ENCODE results near the gene ZNF75A. TPM values are rescaled to one million over a fixed set of nuclear protein-coding genes. Genes with fewer than 3 reads are reported as not detected.

ZNF75A gene
- total and polyA plus RNA-seq, 4 donors, result 4.9 to 17.2 (median 9.8) TPM

- H3K4me1 ChIP-seq (ENCODE audit: control insufficient read depth in 4 of 4, insufficient read depth in 4 of 4, low read length in 3 of 4), result no peaks in the 10 kb centered on the region
- H3K36me3 ChIP-seq (ENCODE audit: control insufficient read depth in 4 of 4, insufficient read depth in 3 of 4, low read depth in 1 of 4, low read length in 3 of 4), result no peaks in the 10 kb centered on the region
- no peaks in the 10 kb centered on the region for H3K27me3 ChIP-seq (ENCODE audit: control insufficient read depth in 4 of 4, insufficient read depth in 4 of 4, low read length in 3 of 4)
- H3K9me3 ChIP-seq (ENCODE audit: control insufficient read depth in 4 of 4, low read length in 3 of 4), result no peaks in the 10 kb centered on the region
- H3K27ac ChIP-seq (ENCODE audit: low read depth in 1 of 2, low read length in 2 of 2), result no peak overlapping the region
- WGBS, result 56% methylated on average over 4 of the region's 4 CpGs
- no peak for TF ChIP-seq GABPA (IDR thresholded peaks at IDR 0.05 in 1 of 2, conservative IDR thresholded peaks at IDR 0.05 in 1 of 2)
- TF ChIP-seq HNF4G (IDR thresholded peaks at IDR 0.05), result no peak
- TF ChIP-seq MAX (IDR thresholded peaks at IDR 0.05), result no peak
- TF ChIP-seq ZBTB33 (IDR thresholded peaks at IDR 0.05), result no peak
- no peak for TF ChIP-seq SP1 (IDR thresholded peaks at IDR 0.05)
- no peak for TF ChIP-seq REST (IDR thresholded peaks at IDR 0.05)
- H3K4me3 ChIP-seq (ENCODE audit: low read depth in 1 of 3, low read length in 3 of 3), result no peak overlapping the region
- no peak overlapping the region for H3K9ac ChIP-seq (ENCODE audit: low read depth in 1 of 2, low read length in 2 of 2)
- DNase-seq (ENCODE audit: low spot score), result no peak
These were observed 30.8 kb upstream of the ZNF75A start for GRCh38 chr16:3274490-3274889.

GRCh38 chr16:3274947-3275346 is 30.4 kb upstream of the ZNF75A start:
- TF ChIP-seq TAF1 (conservative IDR thresholded peaks at IDR 0.05) (no peak), GABPA (IDR thresholded peaks at IDR 0.05 in 1 of 2, conservative IDR thresholded peaks at IDR 0.05 in 1 of 2) (no peak)
- H3K9me3 ChIP-seq (ENCODE audit: control insufficient read depth in 4 of 4, low read length in 3 of 4), result no peaks in the 10 kb centered on the region
- H3K4me3 ChIP-seq (ENCODE audit: low read depth in 1 of 3, low read length in 3 of 3), result no peak overlapping the region
- H3K36me3 ChIP-seq (ENCODE audit: control insufficient read depth in 4 of 4, insufficient read depth in 3 of 4, low read depth in 1 of 4, low read length in 3 of 4), result no peaks in the 10 kb centered on the region
- DNase-seq (ENCODE audit: low spot score), result no peak
- no peaks in the 10 kb centered on the region for H3K27me3 ChIP-seq (ENCODE audit: control insufficient read depth in 4 of 4, insufficient read depth in 4 of 4, low read length in 3 of 4)
- H3K27ac ChIP-seq (ENCODE audit: low read depth in 1 of 2, low read length in 2 of 2), result no peak overlapping the region
- no peaks in the 10 kb centered on the region for H3K4me1 ChIP-seq (ENCODE audit: control insufficient read depth in 4 of 4, insufficient read depth in 4 of 4, low read length in 3 of 4)
- no peak overlapping the region for H3K9ac ChIP-seq (ENCODE audit: low read depth in 1 of 2, low read length in 2 of 2)

- H3K9me3 ChIP-seq (ENCODE audit: control insufficient read depth in 4 of 4, low read length in 3 of 4), result no peaks in the 10 kb centered on the region
- no peak overlapping the region for H3K4me3 ChIP-seq (ENCODE audit: low read depth in 1 of 3, low read length in 3 of 3)
- no peaks in the 10 kb centered on the region for H3K27me3 ChIP-seq (ENCODE audit: control insufficient read depth in 4 of 4, insufficient read depth in 4 of 4, low read length in 3 of 4)
- no peak for DNase-seq (ENCODE audit: low spot score)
- H3K4me1 ChIP-seq (ENCODE audit: control insufficient read depth in 4 of 4, insufficient read depth in 4 of 4, low read length in 3 of 4), result no peaks in the 10 kb centered on the region
- WGBS, result 78% methylated on average over 5 of the region's 5 CpGs
- H3K9ac ChIP-seq (ENCODE audit: low read depth in 1 of 2, low read length in 2 of 2), result no peak overlapping the region
- H3K27ac ChIP-seq (ENCODE audit: low read depth in 1 of 2, low read length in 2 of 2), result no peak overlapping the region
- no peaks in the 10 kb centered on the region for H3K36me3 ChIP-seq (ENCODE audit: control insufficient read depth in 4 of 4, insufficient read depth in 3 of 4, low read depth in 1 of 4, low read length in 3 of 4)
- TF ChIP-seq GABPA (IDR thresholded peaks at IDR 0.05 in 1 of 2, conservative IDR thresholded peaks at IDR 0.05 in 1 of 2) (no peak), TAF1 (conservative IDR thresholded peaks at IDR 0.05) (no peak), ZBTB33 (IDR thresholded peaks at IDR 0.05) (no peak), EGR1 (IDR thresholded peaks at IDR 0.05; ENCODE audit: low read depth in 2 of 2) (no peak), CTCF (IDR thresholded peaks at IDR 0.05; ENCODE audit: low read depth, low read length, missing input control) (no peak), ATF3 (IDR thresholded peaks at IDR 0.05) (no peak), HNF4G (IDR thresholded peaks at IDR 0.05) (no peak), FOXA2 (IDR thresholded peaks at IDR 0.05) (no peak), REST (IDR thresholded peaks at IDR 0.05) (no peak), SP1 (IDR thresholded peaks at IDR 0.05) (no peak), RXRA (IDR thresholded peaks at IDR 0.05) (no peak), JUND (IDR thresholded peaks at IDR 0.05) (no peak)
These were observed 28.6 kb upstream of the ZNF75A start for GRCh38 chr16:3276679-3277078.

All from liver (tissue), 9 donors.